ENCODE results near the gene CST2. TPM values are rescaled to one million over a fixed set of nuclear protein-coding genes. Genes with fewer than 3 reads are reported as not detected.
"Not testable (repeated sequence)": the region's sequence is repeated elsewhere in the genome, so short reads cannot be mapped to it uniquely, and the experiment has no call there.

Gene CST2
- total and polyA plus RNA-seq, 2 experiments from 2014 or later, result not detected

DNA sequence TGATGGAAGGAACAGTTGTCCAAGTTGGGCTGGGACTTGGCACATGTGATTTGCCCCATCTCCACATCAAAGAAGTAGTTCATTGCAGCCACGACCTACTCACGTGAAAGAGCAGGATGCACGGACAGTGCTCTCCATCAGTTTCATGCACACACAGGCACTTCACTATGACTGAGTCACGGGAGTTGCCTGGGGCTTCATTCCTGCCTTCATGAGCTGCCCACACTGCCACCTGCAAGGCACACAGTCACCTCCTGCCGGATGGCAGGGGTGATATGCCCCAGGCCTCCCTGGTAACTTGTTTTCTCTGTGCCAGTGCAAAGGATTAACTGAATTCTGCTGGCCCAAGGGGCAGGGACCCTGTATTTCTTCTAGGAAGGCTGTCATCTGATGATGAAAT, 30.2 kb upstream of the CST2 start:
- TF ChIP-seq, protein P1, sequence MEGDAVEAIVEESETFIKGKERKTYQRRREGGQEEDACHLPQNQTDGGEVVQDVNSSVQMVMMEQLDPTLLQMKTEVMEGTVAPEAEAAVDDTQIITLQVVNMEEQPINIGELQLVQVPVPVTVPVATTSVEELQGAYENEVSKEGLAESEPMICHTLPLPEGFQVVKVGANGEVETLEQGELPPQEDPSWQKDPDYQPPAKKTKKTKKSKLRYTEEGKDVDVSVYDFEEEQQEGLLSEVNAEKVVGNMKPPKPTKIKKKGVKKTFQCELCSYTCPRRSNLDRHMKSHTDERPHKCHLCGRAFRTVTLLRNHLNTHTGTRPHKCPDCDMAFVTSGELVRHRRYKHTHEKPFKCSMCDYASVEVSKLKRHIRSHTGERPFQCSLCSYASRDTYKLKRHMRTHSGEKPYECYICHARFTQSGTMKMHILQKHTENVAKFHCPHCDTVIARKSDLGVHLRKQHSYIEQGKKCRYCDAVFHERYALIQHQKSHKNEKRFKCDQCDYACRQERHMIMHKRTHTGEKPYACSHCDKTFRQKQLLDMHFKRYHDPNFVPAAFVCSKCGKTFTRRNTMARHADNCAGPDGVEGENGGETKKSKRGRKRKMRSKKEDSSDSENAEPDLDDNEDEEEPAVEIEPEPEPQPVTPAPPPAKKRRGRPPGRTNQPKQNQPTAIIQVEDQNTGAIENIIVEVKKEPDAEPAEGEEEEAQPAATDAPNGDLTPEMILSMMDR (IDR thresholded peaks at IDR 0.05; ENCODE audit: low read depth, low read length), result no peak
- no peak overlapping the region for H3K27ac ChIP-seq

DNA sequence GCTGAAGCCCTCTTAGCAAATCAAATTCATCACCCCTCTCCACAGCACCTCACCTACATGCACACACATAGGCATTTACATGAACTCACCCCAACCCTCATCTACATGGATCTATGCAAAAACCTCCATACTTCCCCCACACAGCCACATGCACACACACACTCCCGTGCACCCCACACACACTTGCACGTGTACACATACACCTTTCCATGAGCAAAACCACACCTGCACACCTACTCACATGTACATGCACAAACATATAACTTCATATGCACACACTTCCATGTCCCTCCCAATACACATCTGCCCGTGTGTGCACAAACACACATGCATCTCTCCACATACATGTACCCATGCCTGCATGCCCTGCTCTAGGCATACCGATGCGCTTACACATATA, 29.7 kb upstream of the CST2 start:
- Histone ChIP-seq H3K27ac (no peak overlapping the region), H3K4me3 (no peak overlapping the region), H3K9me3 (ENCODE audit: low read depth) (no peaks in the 10 kb centered on the region), H3K27me3 (no peaks in the 10 kb centered on the region), H3K4me1 (ENCODE audit: low read depth) (no peaks in the 10 kb centered on the region), H3K36me3 (no peaks in the 10 kb centered on the region)
- DNase-seq (ENCODE audit: low read depth in 1 of 2, low spot score in 1 of 2), result no peak
- TF ChIP-seq, protein P1 (IDR thresholded peaks at IDR 0.05; ENCODE audit: low read depth, low read length), result no peak

More for the DNA sequence above, 30.2 kb upstream of the CST2 start:
- H3K36me3 ChIP-seq, result no peaks in the 10 kb centered on the region
- H3K9me3 ChIP-seq (ENCODE audit: low read depth), result no peaks in the 10 kb centered on the region
- no peaks in the 10 kb centered on the region for H3K27me3 ChIP-seq
- no peaks in the 10 kb centered on the region for H3K4me1 ChIP-seq (ENCODE audit: low read depth)
- H3K4me3 ChIP-seq, result no peak overlapping the region
- DNase-seq (ENCODE audit: low read depth in 1 of 2, low spot score in 1 of 2), result no peak

DNA sequence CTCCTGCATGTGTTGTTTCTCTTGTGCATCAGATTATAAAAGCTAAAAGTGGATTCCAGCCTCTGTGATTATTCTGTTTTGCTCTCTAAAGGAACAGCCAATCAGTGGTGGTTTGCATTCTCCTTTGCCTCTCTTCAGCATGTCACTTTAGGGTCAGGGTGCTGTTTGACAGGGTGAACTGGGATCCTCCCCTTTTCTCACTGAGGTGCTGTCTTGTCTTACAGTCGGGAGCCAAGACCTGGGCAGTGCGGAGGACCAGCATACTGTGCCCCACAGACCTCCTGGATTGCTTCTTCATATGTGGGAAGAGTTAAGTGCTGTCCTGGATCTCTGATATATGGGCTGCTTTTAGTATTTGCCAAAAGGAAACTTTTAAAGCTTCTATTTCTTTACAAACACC, 15.2 kb upstream of the CST2 start:
- DNase-seq (ENCODE audit: low read depth in 1 of 2, low spot score in 1 of 2), result no peak
- no peaks in the 10 kb centered on the region for H3K27me3 ChIP-seq
- H3K4me3 ChIP-seq, result no peak overlapping the region
- H3K9me3 ChIP-seq (ENCODE audit: low read depth), result no peaks in the 10 kb centered on the region
- no peak overlapping the region for H3K27ac ChIP-seq
- H3K4me1 ChIP-seq (ENCODE audit: low read depth), result no peaks in the 10 kb centered on the region
- TF ChIP-seq, protein P1 (IDR thresholded peaks at IDR 0.05; ENCODE audit: low read depth, low read length), result no peak
- no peaks in the 10 kb centered on the region for H3K36me3 ChIP-seq

DNA sequence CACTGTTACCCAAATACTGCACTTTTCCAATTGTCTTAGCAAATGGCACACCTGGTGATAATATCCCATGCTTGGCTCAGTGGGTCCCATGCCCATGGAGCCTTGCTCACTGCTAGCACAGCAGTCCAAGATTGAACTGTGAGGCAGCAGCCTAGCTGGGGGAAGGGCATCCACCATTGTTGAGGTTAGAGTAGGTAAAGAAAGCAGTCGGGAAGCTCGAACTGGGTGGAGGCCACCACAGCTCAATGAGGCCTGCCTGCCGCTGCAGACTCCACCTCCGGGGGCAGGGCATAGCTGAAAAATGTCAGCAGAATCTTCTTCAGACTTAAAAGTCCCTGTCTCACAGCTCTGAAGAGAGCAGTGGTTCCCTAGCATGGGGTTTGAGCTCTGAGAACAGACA, 9.2 kb upstream of the CST2 start:
- H3K36me3 ChIP-seq, result no peaks in the 10 kb centered on the region
- H3K4me3 ChIP-seq, result no peak overlapping the region
- TF ChIP-seq, protein P1 (IDR thresholded peaks at IDR 0.05; ENCODE audit: low read depth, low read length), result no peak
- DNase-seq (ENCODE audit: low read depth in 1 of 2, low spot score in 1 of 2), result no peak
- no peaks in the 10 kb centered on the region for H3K4me1 ChIP-seq (ENCODE audit: low read depth)
- H3K9me3 ChIP-seq (ENCODE audit: low read depth), result no peaks in the 10 kb centered on the region
- H3K27me3 ChIP-seq, result no peaks in the 10 kb centered on the region
- H3K27ac ChIP-seq, result no peak overlapping the region

DNA sequence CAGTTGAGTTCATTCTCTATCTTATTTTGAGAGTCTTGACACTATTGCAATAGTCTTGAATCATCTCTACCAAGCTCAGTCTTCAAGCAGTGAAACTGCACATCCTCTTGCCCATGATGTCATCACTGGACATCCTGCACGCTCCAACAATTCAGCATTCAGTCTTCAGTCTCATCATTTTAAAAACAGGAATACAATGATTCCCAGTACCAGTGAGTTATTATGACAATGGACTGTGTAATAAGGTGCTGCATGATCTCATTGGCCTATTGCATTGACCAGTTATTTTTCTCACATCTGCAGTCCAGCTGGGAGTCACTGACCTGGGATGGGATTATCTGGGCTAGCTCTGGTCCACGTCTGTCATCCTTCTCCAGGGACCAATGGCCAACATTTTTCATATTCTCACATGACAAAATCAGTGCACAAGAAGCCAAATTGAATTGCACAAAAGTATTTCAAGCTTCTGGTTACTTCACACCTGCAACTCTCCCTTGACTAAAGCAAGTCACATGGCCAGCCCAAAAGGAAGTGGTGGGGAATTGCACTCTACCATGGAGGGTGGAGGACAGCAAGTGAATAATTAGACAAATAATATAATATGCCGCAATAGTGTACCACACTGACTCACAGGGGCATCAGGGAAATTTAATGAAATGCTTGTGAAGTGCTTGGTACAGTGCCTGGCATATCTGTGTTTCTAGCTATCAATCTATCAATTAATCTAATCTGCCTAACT, 6.4 kb upstream of the CST2 start:
- Histone ChIP-seq H3K4me3 (no peak overlapping the region), H3K36me3 (no peaks in the 10 kb centered on the region), H3K4me1 (ENCODE audit: low read depth) (no peaks in the 10 kb centered on the region), H3K27ac (no peak overlapping the region), H3K9me3 (ENCODE audit: low read depth) (no peaks in the 10 kb centered on the region), H3K27me3 (no peaks in the 10 kb centered on the region)
- TF ChIP-seq, protein P1 (IDR thresholded peaks at IDR 0.05; ENCODE audit: low read depth, low read length), result no peak
- DNase-seq (ENCODE audit: low read depth in 1 of 2, low spot score in 1 of 2), result no peak

DNA sequence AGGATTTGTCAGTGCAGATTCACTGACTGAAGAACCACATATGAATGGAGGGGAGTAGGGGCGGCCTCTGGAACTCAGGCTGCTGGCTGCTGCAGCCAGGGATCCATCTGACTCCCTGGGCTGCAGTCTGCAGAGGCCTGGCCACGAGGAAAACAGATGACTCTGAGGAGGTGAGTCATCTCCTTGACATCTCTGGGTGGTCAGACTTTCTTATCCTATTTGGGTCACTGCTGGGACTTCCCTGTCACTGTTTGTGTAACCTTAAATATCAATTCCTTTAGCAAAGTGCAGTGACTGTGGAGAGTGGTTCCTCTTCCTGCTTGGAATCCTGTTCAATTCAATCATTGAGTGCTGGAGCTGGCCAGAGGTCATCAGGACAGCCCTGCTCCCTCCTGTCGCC, 5.4 kb upstream of the CST2 start:
- H3K36me3 ChIP-seq; H3K4me3 ChIP-seq; H3K27me3 ChIP-seq; H3K4me1 ChIP-seq (ENCODE audit: low read depth); H3K9me3 ChIP-seq (ENCODE audit: low read depth); H3K27ac ChIP-seq: not testable (repeated sequence)
- DNase-seq (ENCODE audit: low read depth in 1 of 2, low spot score in 1 of 2), result peak in 1 of 2 donors; percentile 13

All from cardiac muscle cell (in vitro differentiated cells and primary cell).